DOHH2 (cell line): Measurements from ENCODE around the gene DNAH5.

Experiments used
- EZH2phosphoT487 ChIP-seq: fragments of 200-600 bp; sonication (generic); IDR thresholded peaks from 2 replicates; pipeline ENCODE4 v1.6.1; 2017; ENCODE audit warnings: borderline replicate concordance, mild to moderate bottlenecking, antibody characterized with exemption, low read length, moderate library complexity, mixed read lengths
- TF ChIP-seq, protein P1 (sequence below): fragments of 200-600 bp; sonication (generic); IDR thresholded peaks from one replicate; pipeline ENCODE4 v1.5.1; 2014; ENCODE audit warnings: antibody characterized with exemption, mild to moderate bottlenecking, low read depth, low read length; ENCODE audit not compliant: poor library complexity, severe bottlenecking

GRCh38 chr5:13987843-13988464 is 43.5 kb upstream of the DNAH5 start:
- TF ChIP-seq, protein P1, sequence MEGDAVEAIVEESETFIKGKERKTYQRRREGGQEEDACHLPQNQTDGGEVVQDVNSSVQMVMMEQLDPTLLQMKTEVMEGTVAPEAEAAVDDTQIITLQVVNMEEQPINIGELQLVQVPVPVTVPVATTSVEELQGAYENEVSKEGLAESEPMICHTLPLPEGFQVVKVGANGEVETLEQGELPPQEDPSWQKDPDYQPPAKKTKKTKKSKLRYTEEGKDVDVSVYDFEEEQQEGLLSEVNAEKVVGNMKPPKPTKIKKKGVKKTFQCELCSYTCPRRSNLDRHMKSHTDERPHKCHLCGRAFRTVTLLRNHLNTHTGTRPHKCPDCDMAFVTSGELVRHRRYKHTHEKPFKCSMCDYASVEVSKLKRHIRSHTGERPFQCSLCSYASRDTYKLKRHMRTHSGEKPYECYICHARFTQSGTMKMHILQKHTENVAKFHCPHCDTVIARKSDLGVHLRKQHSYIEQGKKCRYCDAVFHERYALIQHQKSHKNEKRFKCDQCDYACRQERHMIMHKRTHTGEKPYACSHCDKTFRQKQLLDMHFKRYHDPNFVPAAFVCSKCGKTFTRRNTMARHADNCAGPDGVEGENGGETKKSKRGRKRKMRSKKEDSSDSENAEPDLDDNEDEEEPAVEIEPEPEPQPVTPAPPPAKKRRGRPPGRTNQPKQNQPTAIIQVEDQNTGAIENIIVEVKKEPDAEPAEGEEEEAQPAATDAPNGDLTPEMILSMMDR, result peak; percentile 76
- no peak for TF ChIP-seq EZH2phosphoT487
